IPS-18c (cell line): ENCODE measurements around the gene HTR3B.

Source experiments
- H3K4me3 ChIP-seq: 2 replicates; pipeline ENCODE4 v1.7.0; 2013; ENCODE audit warnings: low read depth, mild to moderate bottlenecking, low read length, moderate library complexity; ENCODE audit not compliant: insufficient read depth
- H3K9me3 ChIP-seq: one replicate; pipeline ENCODE4 v1.6.1; 2013; ENCODE audit warnings: mild to moderate bottlenecking, low read length, moderate library complexity; ENCODE audit not compliant: control insufficient read depth, insufficient read depth

The HTR3B gene, protein sequence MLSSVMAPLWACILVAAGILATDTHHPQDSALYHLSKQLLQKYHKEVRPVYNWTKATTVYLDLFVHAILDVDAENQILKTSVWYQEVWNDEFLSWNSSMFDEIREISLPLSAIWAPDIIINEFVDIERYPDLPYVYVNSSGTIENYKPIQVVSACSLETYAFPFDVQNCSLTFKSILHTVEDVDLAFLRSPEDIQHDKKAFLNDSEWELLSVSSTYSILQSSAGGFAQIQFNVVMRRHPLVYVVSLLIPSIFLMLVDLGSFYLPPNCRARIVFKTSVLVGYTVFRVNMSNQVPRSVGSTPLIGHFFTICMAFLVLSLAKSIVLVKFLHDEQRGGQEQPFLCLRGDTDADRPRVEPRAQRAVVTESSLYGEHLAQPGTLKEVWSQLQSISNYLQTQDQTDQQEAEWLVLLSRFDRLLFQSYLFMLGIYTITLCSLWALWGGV

DNA sequence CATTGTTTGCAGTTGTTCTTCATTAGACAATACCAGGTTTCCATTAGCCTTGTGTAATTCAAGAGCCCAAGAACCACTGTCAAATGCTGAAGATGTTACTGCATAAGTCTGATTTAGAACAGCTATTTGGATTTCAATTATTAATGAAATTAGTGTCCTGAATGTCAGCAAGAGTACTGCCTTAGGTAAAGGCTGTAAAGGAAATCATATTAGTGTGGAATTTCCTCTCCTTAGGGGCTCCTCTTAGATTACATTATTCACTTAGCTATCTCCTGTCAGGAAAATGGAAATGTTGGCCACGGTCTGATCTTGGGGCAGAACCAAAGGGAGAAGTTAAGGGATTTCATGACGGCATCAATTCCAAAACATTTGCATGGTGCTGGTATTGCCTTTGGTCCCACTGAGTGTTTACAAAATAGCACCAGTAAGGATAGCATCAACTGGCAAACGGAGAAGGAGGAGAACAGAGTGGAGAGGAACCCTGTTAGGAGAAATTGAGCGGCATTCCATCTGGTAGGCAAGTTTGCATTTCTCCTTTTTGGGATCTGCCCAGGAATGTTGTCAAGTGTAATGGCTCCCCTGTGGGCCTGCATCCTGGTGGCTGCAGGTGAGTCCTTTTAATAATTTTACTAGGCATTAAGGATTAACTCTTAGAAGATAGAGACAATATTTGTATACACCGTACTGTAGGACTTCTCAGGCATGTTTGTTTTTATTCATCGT, at the start of gene HTR3B:
Gene HTR3B (plus strand): TSS at position 418 of the 723 bp plus-strand sequence. CDS start 138 bp downstream, at position 556.
- Histone ChIP-seq H3K4me3 (no peak within 1 kb of the TSS), H3K9me3 (no peaks in the 10 kb centered on the region)

GRCh38 chr11:113855803-113856202, 48.8 kb upstream of the HTR3B start:
- H3K4me3 ChIP-seq, result no peak overlapping the region
- no peaks in the 10 kb centered on the region for H3K9me3 ChIP-seq

DNA sequence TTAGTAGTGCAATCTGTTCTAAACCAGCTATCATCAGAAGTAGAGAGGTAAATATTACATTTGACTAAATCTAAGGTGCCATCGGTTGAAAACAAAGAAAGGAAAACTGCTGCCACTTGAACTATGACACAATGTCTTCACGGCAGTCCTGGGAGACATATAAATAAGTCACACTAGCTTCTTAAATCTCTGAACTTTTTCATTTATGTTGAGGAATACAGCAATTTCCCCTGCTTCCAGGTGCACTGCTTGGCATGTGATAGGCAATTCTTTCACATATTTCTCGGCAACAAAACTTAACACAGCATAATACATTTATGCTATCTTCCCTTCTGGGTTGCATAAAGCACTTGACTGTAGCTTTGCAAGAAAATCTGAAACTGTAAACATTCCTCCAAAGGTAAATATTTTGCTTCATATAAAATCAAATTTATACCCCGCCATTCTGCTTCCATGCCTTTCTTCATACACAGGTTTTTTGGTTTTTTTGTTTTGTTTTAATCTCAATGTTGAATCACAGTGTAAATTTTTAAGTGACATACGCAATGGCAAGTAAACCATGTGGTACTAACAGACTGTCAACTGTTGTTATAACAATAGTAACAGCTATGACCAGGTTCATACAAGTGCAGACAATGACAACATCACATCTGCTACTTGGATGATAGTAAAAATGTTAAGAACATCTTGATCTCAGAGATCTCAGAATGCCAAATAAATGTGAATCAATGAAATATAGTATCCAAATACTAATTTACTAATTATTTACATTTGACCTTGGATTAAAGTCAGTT, 47.4 kb upstream of the HTR3B start:
- Histone ChIP-seq H3K4me3 (no peak overlapping the region), H3K9me3 (no peaks in the 10 kb centered on the region)

DNA sequence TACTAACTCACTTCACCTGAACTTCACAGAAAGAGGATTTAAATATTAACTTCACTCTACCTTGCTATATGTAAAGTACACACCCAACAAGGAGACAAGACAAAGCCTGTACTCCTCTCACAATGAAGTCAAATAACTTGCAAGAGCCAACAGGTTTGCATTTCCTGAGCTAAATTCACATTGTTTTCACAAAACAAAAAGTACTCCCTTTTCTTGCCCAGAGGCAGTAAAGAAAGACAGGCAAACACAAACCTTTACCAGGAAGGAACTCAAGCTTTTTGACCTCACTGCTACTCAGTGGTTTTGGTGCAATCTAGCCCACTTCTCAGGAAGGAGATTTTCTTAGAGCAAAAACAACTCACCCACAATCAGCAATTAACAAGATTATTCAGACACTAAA, 44.9 kb upstream of the HTR3B start:
- Histone ChIP-seq H3K4me3 (no peak overlapping the region), H3K9me3 (no peaks in the 10 kb centered on the region)

DNA sequence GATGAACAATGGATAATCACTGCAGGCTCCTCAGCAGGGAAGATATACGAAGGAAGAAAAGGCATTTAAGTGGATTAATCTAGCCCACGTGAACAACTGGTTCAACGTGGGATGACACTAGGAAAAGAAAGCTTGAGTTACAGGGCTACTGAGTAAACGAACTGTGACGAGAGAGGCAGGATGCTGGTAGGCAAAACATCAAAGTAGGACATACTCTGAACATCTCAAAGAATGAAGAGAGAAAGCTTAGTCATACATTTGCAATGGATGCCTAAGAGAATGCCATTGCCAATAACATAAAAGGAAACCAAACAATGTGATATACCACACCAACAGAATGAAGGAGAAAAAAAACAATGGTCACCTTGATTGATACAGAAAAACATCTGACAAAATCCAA, 42.2 kb upstream of the HTR3B start:
- Histone ChIP-seq H3K9me3 (no peaks in the 10 kb centered on the region), H3K4me3 (no peak overlapping the region)

DNA sequence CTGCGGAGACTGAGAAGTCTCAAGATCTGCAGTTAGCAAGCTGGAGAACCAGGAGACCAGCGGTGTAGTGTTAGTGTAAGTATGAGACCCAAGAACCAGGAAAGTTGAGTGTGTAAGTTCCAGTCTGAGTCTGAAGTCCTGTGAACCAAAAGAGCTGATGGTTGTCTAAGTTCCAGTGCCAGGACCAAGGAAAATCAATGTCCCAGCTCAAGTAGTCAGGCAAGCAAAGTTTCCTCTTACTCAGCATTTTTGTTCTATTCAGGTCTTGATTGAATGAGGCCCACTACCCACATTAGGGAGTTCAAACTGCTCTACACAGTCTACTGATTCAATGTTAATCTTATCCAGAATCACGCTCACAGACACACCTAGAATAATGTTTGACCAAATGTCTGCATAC, 40.2 kb upstream of the HTR3B start:
- H3K9me3 ChIP-seq, result no peaks in the 10 kb centered on the region
- no peak overlapping the region for H3K4me3 ChIP-seq

DNA sequence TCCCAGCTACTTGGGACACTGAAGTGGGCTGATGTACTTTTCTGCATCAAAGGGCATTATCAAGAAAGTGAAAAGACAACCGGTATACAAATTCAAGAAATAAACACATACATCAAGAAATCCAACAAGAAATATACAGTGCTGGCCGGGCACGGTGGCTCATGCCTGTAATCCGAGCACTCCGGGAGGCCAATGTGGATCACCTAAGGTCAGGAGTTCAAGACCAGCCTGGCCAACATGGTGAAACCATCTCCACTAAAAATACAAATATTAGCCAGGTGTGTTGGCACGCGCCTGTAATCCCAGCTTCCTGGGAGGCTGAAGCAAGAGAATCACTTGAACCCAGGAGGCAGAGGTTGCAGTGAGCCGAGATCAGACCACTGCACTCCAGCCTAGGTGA, 38.7 kb upstream of the HTR3B start:
- no peaks in the 10 kb centered on the region for H3K9me3 ChIP-seq
- no peak overlapping the region for H3K4me3 ChIP-seq

GRCh38 chr11:113867843-113868503, 36.6 kb upstream of the HTR3B start:
- Histone ChIP-seq H3K4me3 (no peak overlapping the region), H3K9me3 (no peaks in the 10 kb centered on the region)

DNA sequence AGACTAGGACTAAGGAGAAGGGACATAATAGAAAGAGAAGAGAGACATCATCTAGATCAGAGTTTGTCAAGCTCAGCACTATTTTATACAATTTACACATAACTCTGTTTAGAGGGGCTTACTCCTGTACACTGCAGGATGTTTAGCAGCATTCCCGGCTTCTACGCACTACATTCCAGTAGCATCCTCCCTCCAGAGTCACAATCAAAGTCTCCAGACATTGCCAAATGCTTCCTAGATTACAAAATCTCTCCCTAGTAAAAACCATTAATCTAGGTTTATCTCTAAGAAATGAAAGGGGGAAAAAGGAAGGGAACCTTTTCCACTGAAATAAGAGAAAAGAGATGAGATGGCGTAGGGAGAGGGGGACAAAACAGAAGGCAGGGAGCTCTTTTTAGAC, 33.3 kb upstream of the HTR3B start:
- Histone ChIP-seq H3K4me3 (no peak overlapping the region), H3K9me3 (no peaks in the 10 kb centered on the region)

DNA sequence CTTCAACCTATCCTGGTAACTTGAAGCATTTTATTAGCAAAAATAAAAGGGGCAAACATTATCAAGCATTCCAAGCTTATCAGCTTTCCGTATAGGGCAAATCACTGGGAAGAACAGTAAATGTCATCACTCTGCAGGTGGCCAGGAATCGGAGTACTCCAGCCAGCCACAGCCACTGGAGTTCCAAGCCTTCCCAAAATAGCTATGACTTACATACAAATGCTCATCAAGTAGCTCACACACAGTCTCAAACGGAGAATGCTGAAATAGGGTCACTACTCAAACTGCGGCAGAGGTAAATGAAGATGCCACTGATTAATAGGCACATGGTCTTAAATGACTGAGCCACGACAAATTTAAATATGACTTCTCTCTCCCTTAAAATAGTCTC, 31.4 kb upstream of the HTR3B start:
- Histone ChIP-seq H3K9me3 (no peaks in the 10 kb centered on the region), H3K4me3 (peak overlapping the region; percentile 89; the same call in 1 of the 2 replicates)

DNA sequence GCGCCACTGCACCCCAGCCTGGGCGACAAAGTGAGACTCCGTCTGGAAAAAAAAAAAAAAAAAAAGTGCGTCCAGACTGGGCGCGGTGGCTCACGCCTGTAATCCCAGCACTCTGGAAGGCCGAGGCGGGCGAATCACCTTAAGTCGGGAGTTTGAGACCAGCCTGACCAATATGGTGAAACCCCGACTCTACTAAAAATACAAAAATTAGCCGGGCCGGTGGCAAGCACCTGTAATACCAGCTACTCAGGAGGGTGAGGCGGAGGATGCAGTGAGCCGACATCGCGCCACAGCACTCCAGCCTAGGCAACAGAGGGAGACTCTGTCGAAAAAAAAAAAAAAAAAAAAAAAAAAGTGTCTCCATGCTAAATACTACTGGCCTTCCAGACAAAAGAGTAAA, 30.5 kb upstream of the HTR3B start:
- Histone ChIP-seq H3K4me3 (peak overlapping the region; percentile 89; the same call in 1 of the 2 replicates), H3K9me3 (no peaks in the 10 kb centered on the region)

DNA sequence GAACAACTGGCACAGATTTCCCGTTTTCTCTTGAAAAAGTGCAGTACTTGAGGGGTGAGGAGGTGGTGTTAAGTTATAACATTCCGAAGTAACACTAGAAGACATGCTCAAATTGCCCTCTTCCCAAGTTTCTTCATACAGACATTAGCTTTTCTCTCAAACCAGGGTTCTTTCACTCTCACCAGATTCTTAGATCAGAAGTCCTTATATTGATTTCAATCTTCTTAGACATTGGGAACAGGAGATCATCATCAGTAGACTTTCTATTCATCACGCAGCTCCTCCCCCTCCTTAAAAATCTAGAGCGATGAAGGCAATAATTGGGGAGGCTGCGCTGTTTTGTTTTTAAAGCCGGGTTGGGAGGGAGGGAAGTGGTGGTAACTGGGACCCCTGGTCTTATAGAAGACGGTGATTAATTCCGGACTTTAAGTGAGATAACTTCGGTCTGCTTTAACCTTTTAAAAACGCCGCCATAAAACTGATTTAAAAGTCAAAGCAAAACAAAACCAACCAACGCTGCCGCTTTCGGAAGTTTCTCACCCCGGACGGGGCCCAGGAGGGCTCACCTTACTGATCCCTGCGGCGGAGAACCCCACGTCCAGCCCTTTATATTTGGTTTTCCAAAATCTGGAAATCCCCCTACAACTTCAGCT, 29.9 kb upstream of the HTR3B start:
- Histone ChIP-seq H3K9me3 (no peaks in the 10 kb centered on the region), H3K4me3 (peak overlapping the region; percentile 89)

DNA sequence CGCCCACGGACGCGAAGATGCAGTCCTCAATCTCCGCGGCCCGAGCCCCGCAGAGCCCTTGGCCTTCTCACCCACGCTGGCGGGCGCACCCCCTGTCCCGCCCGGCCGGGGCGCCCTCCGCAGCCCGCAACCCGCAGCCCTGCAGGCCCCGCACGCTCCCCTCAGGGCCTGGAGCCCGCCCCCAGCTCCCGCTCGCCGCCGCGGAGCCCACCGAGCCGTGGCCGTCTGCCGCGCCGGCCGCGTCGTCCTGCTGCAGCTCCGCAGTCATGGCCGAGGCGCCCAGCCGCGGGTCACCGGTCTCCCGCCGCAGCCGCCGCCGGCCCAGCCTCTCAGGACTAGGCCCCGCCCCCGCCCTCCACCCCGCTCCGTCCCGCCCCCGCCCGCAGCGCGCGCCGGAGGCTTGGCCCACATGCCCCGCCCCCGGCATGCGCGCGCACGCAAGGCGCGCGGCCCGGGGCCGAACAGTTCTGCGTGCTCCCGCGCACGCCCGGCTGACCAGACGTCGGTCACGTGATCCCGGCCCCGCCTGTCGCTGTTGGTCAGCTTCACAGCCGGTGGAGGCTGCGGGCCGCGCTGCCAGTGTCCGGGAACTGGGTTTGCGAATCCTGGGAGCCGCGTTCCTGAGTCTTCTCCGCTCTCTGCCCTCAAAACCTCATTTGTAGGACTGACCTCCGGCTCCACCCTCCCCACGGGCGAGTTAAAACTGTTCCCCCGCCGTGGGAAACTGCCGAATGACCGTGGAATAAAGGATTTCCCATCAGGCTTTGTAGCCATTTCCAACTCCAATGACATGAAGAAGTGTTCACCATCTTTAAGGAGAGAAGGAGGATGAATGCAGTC, 29.1 kb upstream of the HTR3B start, which contains the start of gene USP28:
Gene USP28 (minus strand): TSS at position 339 of the 840 bp plus-strand sequence. CDS start 71 bp downstream, at position 268.
- H3K9me3 ChIP-seq, result no peaks in the 10 kb centered on the region
- H3K4me3 ChIP-seq, result peak within 1 kb of the TSS; percentile 89

- peak overlapping the region; percentile 63 for H3K4me3 ChIP-seq
- no peaks in the 10 kb centered on the region for H3K9me3 ChIP-seq
Measured at GRCh38 chr11:113876074-113876797, 28.4 kb upstream of the HTR3B start.
